ENCODE results near the gene USP32.
"Not testable (repeated sequence)": the region's sequence is repeated elsewhere in the genome, so short reads cannot be mapped to it uniquely, and the experiment has no call there.

DNA sequence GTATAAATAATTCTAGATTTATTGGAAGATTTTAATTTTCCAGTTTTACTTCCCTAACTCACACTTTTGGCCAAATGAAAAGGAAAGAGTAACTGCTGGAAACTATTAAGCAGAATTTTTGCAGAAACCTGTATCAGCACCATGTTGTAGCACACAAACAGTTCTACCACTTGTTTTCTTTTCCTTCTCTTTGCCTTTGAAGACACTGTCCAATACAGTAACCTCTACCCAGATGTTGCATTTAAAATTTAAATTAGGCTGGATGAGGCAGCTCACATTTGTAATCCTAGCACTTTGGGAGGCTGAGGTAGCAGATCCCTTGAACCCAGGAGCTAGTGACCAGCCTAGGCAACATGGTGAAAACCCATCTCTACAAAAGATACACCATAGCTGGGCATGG is 186.2 kb downstream of the USP32 start:
- TF ChIP-seq, protein P1, sequence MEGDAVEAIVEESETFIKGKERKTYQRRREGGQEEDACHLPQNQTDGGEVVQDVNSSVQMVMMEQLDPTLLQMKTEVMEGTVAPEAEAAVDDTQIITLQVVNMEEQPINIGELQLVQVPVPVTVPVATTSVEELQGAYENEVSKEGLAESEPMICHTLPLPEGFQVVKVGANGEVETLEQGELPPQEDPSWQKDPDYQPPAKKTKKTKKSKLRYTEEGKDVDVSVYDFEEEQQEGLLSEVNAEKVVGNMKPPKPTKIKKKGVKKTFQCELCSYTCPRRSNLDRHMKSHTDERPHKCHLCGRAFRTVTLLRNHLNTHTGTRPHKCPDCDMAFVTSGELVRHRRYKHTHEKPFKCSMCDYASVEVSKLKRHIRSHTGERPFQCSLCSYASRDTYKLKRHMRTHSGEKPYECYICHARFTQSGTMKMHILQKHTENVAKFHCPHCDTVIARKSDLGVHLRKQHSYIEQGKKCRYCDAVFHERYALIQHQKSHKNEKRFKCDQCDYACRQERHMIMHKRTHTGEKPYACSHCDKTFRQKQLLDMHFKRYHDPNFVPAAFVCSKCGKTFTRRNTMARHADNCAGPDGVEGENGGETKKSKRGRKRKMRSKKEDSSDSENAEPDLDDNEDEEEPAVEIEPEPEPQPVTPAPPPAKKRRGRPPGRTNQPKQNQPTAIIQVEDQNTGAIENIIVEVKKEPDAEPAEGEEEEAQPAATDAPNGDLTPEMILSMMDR (conservative IDR thresholded peaks at IDR 0.05) = not testable (repeated sequence)
- TF ChIP-seq EZH2 (IDR thresholded peaks at IDR 0.05; ENCODE audit: low read depth) = not testable (repeated sequence)
